HEK293 (cell line): ENCODE results near the gene PACSIN2.

ENCODE experiments used
- CTCF ChIA-PET: fragments of 350-600 bp; formaldehyde crosslinking; extraction: SDS; loops from one replicate; lab custom pipeline; 2021; ENCODE audit warnings: antibody characterized with exemption; lab: Yijun Ruan, JAX
- POLR2A ChIA-PET: fragments of 300-600 bp; formaldehyde crosslinking; extraction: SDS; loops from one replicate; lab custom pipeline; 2020; ENCODE audit warnings: antibody characterized with exemption, inconsistent platforms; lab: Yijun Ruan, JAX
- H3K27ac ChIP-seq: fragments of 200-500 bp; sonication (Bioruptor generic); 2 replicates; pipeline ENCODE4 v1.5.1; 2014; ENCODE audit warnings: low read depth, low read length, control low read depth, inconsistent platforms; ENCODE audit errors: extremely low read depth
- H3K36me3 ChIP-seq, 2 experiments: fragments of 200-500 bp in 1 of 2; sonication (Bioruptor generic) in 1 of 2; 1 replicate in 1 of 2; 2 replicates in 1 of 2; pipeline ENCODE4 v1.5.1; 2014 to 2017; ENCODE audit warnings: inconsistent platforms in 2 of 2, low read length in 2 of 2; ENCODE audit not compliant: control insufficient read depth in 2 of 2, insufficient read depth in 1 of 2
- H3K4me1 ChIP-seq: fragments of 200-500 bp; sonication (Bioruptor generic); 2 replicates; pipeline ENCODE4 v1.5.1; 2014; ENCODE audit warnings: mild to moderate bottlenecking, low read length, inconsistent platforms; ENCODE audit not compliant: control insufficient read depth, insufficient read depth
- H3K4me3 ChIP-seq: 2 replicates; pipeline ENCODE4 v1.5.1; 2011; ENCODE audit warnings: low read depth, mild to moderate bottlenecking, control low read depth, low read length, moderate library complexity
- H3K9me3 ChIP-seq: fragments of 200-500 bp; sonication (Bioruptor generic); 2 replicates; pipeline ENCODE4 v1.5.1; 2014; ENCODE audit warnings: low read depth, low read length, inconsistent platforms; ENCODE audit not compliant: control insufficient read depth, insufficient read depth
- BCL6B ChIP-seq: fragments of 450-650 bp; formaldehyde crosslinking; IDR thresholded peaks from 2 replicates; pipeline ENCODE4 v1.5.1; 2017; ENCODE audit warnings: missing biosample characterization, missing genetic modification characterization
- MZF1 ChIP-seq: fragments of 450-650 bp; formaldehyde crosslinking; IDR thresholded peaks from 2 replicates; pipeline ENCODE4 v1.5.1; 2017; ENCODE audit warnings: missing biosample characterization, missing genetic modification characterization, borderline replicate concordance
- RBAK ChIP-seq: fragments of 450-650 bp; formaldehyde crosslinking; IDR thresholded peaks from 2 replicates; pipeline ENCODE4 v1.5.1; 2016; ENCODE audit warnings: missing biosample characterization, missing genetic modification characterization
- REPIN1 ChIP-seq: fragments of 450-650 bp; formaldehyde crosslinking; IDR thresholded peaks from 2 replicates; pipeline ENCODE4 v1.5.1; 2017; ENCODE audit warnings: missing biosample characterization, missing genetic modification characterization, low read depth
- SP2 ChIP-seq: fragments of 450-650 bp; formaldehyde crosslinking; IDR thresholded peaks from 2 replicates; pipeline ENCODE4 v1.5.1; 2016; ENCODE audit warnings: missing biosample characterization, missing genetic modification characterization
- SP3 ChIP-seq: fragments of 450-650 bp; formaldehyde crosslinking; IDR thresholded peaks from 2 replicates; pipeline ENCODE4 v1.5.1; 2016; ENCODE audit warnings: missing biosample characterization, missing genetic modification characterization
- TCF7L2 ChIP-seq: IDR thresholded peaks from 2 replicates; pipeline ENCODE4 v1.6.1; 2011; ENCODE audit warnings: low read depth, mild to moderate bottlenecking, inconsistent platforms, low read length, moderate library complexity, borderline replicate concordance
- ZBTB1 ChIP-seq: fragments of 450-650 bp; formaldehyde crosslinking; IDR thresholded peaks from 2 replicates; pipeline ENCODE4 v1.5.1; 2016; ENCODE audit warnings: missing biosample characterization, missing genetic modification characterization
- ZBTB20 ChIP-seq: fragments of 450-650 bp; formaldehyde crosslinking; IDR thresholded peaks from 2 replicates; pipeline ENCODE4 v1.5.1; 2016; ENCODE audit warnings: missing biosample characterization, missing genetic modification characterization
- ZBTB44 ChIP-seq: fragments of 450-650 bp; IDR thresholded peaks from 2 replicates; pipeline ENCODE4 v1.5.1; 2018; ENCODE audit warnings: missing biosample characterization, mild to moderate bottlenecking, missing genetic modification characterization
- ZBTB6 ChIP-seq: fragments of 450-650 bp; formaldehyde crosslinking; IDR thresholded peaks from 2 replicates; pipeline ENCODE4 v1.5.1; 2017; ENCODE audit warnings: missing biosample characterization, missing genetic modification characterization
- ZFHX2 ChIP-seq: fragments of 450-650 bp; formaldehyde crosslinking; conservative IDR thresholded peaks from 2 replicates; pipeline ENCODE4 v1.5.1; 2016; ENCODE audit warnings: missing biosample characterization, missing genetic modification characterization
- ZNF112 ChIP-seq: fragments of 450-650 bp; formaldehyde crosslinking; IDR thresholded peaks from 2 replicates; pipeline ENCODE4 v1.5.0; 2017; ENCODE audit warnings: missing biosample characterization, missing genetic modification characterization
- ZNF146 ChIP-seq: fragments of 450-650 bp; formaldehyde crosslinking; IDR thresholded peaks from 2 replicates; pipeline ENCODE4 v1.5.1; 2016; ENCODE audit warnings: missing biosample characterization, missing genetic modification characterization
- ZNF248 ChIP-seq: fragments of 450-650 bp; formaldehyde crosslinking; IDR thresholded peaks from 2 replicates; pipeline ENCODE4 v1.5.1; 2017; ENCODE audit warnings: missing biosample characterization, missing genetic modification characterization
- ZNF311 ChIP-seq: fragments of 450-650 bp; formaldehyde crosslinking; IDR thresholded peaks from 2 replicates; pipeline ENCODE4 v1.5.1; 2017; ENCODE audit warnings: missing biosample characterization, missing genetic modification characterization, borderline replicate concordance
- ZNF335 ChIP-seq: fragments of 450-650 bp; formaldehyde crosslinking; conservative IDR thresholded peaks from 2 replicates; pipeline ENCODE4 v1.5.1; 2016; ENCODE audit warnings: missing biosample characterization, missing genetic modification characterization
- ZNF555 ChIP-seq: fragments of 450-650 bp; formaldehyde crosslinking; conservative IDR thresholded peaks from 2 replicates; pipeline ENCODE4 v1.5.1; 2017; ENCODE audit warnings: missing biosample characterization, mild to moderate bottlenecking, missing genetic modification characterization, inconsistent platforms
- ZNF596 ChIP-seq: fragments of 450-650 bp; IDR thresholded peaks from 2 replicates; pipeline ENCODE4 v1.5.0; 2018; ENCODE audit warnings: missing biosample characterization, mild to moderate bottlenecking, missing genetic modification characterization, moderate library complexity
- ZNF610 ChIP-seq: fragments of 450-650 bp; formaldehyde crosslinking; IDR thresholded peaks from 2 replicates; pipeline ENCODE4 v1.5.1; 2016; ENCODE audit warnings: missing biosample characterization, missing genetic modification characterization, borderline replicate concordance

Gene PACSIN2

GRCh38 chr22:42927966-42928365, 87.0 kb downstream of the PACSIN2 start:
- Histone ChIP-seq H3K4me3 (no peak overlapping the region), H3K27ac (no peak overlapping the region), H3K36me3 (no peaks in the 10 kb centered on the region), H3K4me1 (peaks cover 9% of the 10 kb centered on the region), H3K9me3 (no peaks in the 10 kb centered on the region)
- ChIA-PET POLR2A (no interaction called here), CTCF (no interaction called here)
- TF ChIP-seq BCL6B (tag by site-specific recombination) (no peak), ZBTB20 (tag by site-specific recombination) (no peak), ZBTB6 (tag by site-specific recombination) (no peak), RBAK (tag by site-specific recombination) (no peak), ZNF335 (tag by site-specific recombination) (no peak), ZNF146 (tag by site-specific recombination) (no peak), ZNF248 (no peak), ZNF555 (tag by site-specific recombination) (no peak), REPIN1 (tag by site-specific recombination) (no peak), SP2 (tag by site-specific recombination) (no peak), ZNF610 (tag by site-specific recombination) (no peak), ZBTB44 (tag by site-specific recombination) (no peak), ZFHX2 (tag by site-specific recombination) (no peak)

- Histone ChIP-seq H3K36me3 (no peaks in the 10 kb centered on the region), H3K4me3 (no peak overlapping the region), H3K27ac (no peak overlapping the region), H3K4me1 (peaks cover 9% of the 10 kb centered on the region), H3K9me3 (no peaks in the 10 kb centered on the region)
- ChIA-PET POLR2A (interaction anchor here (0.7 to 1.1 kb wide), 3 partner anchors 11 to 639 kb away, joined by 3 to 4 read pairs (median 3); no protein-coding TSS in a partner anchor), CTCF (interaction anchor here (0.6 to 0.9 kb wide), 2 partner anchors 12 to 27 kb away, joined by 3 to 5 read pairs; no protein-coding TSS in a partner anchor)
- TF ChIP-seq SP3: no peak
- no peak for TF ChIP-seq MZF1 (tag by site-specific recombination)
- no peak for TF ChIP-seq ZNF311 (tag by site-specific recombination)
- TF ChIP-seq TCF7L2: no peak
These were observed 88.2 kb downstream of the PACSIN2 start for GRCh38 chr22:42926768-42927167.

- CTCF ChIA-PET: interaction anchor here (0.6 to 1.2 kb wide), 3 partner anchors 8 to 74 kb away, joined by 3 to 7 read pairs (median 3); no protein-coding TSS in a partner anchor
- Histone ChIP-seq H3K36me3 (no peaks in the 10 kb centered on the region; a peak in 1 of 3 replicates), H3K27ac (no peak overlapping the region), H3K9me3 (no peaks in the 10 kb centered on the region), H3K4me1 (peaks cover 9% of the 10 kb centered on the region), H3K4me3 (no peak overlapping the region)
- TF ChIP-seq TCF7L2 (no peak), ZBTB1 (tag by site-specific recombination) (no peak), ZNF596 (no peak), ZNF112 (tag by site-specific recombination) (no peak)
- POLR2A ChIA-PET: interaction anchor here (0.8 to 1.3 kb wide), 3 partner anchors 11 to 87 kb away, joined by 3 to 7 read pairs (median 3); no protein-coding TSS in a partner anchor
These were observed 88.8 kb downstream of the PACSIN2 start for GRCh38 chr22:42926104-42926503.
